Esophagus muscularis mucosa (tissue), 4 donors: ENCODE measurements around the gene UBE2L3.

Experiments
- EP300 ChIP-seq: sonication (generic); formaldehyde crosslinking; IDR thresholded peaks from one replicate; pipeline ENCODE4 v1.6.1; 2017; ENCODE audit warnings: antibody characterized with exemption
- POLR2A ChIP-seq: fragments of 450-650 bp; IDR thresholded peaks from one replicate; pipeline ENCODE4 v1.6.1; 2017; ENCODE audit warnings: antibody characterized with exemption, moderate library complexity, mild to moderate bottlenecking, low read depth
- POLR2AphosphoS5 ChIP-seq, 2 donors: sonication (generic); formaldehyde crosslinking; IDR thresholded peaks; one replicate each; pipeline ENCODE4 v1.6.1; 2017; ENCODE audit warnings: antibody characterized with exemption in 2 of 2
- TF ChIP-seq, protein P1 (sequence below), 3 experiments: fragments of 200-600 bp in 2 of 3; fragments of 450-650 bp in 1 of 3; sonication (generic) in 2 of 3; IDR thresholded peaks; one replicate each; pipeline ENCODE4 v1.5.1; 2017 to 2019; ENCODE audit warnings: antibody characterized with exemption in 3 of 3, mild to moderate bottlenecking in 2 of 3, moderate library complexity in 1 of 3

DNA sequence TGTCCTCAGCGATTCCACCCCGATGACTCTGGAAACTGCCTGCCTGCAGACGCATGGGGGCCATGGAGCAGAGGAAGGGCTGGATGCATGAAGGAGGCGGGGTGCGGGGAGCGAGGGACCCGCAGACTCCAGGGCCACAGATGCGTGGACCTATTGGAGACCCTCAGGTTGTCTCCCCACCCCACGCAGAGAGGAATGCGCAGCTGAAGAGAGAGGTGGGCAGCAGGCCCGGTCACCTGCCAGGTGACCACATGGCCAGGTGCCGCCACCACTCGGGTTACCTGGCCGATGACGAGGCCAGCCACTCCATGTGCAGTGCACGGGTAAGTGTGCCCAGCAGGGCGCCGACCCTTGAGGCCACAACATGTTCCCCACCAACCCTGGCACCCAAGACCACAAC, 65.4 kb downstream of the UBE2L3 start:
- TF ChIP-seq POLR2A (no peak), POLR2AphosphoS5 (IDR thresholded peaks at IDR 0.05) (no peak), EP300 (no peak)
- TF ChIP-seq, protein P1, sequence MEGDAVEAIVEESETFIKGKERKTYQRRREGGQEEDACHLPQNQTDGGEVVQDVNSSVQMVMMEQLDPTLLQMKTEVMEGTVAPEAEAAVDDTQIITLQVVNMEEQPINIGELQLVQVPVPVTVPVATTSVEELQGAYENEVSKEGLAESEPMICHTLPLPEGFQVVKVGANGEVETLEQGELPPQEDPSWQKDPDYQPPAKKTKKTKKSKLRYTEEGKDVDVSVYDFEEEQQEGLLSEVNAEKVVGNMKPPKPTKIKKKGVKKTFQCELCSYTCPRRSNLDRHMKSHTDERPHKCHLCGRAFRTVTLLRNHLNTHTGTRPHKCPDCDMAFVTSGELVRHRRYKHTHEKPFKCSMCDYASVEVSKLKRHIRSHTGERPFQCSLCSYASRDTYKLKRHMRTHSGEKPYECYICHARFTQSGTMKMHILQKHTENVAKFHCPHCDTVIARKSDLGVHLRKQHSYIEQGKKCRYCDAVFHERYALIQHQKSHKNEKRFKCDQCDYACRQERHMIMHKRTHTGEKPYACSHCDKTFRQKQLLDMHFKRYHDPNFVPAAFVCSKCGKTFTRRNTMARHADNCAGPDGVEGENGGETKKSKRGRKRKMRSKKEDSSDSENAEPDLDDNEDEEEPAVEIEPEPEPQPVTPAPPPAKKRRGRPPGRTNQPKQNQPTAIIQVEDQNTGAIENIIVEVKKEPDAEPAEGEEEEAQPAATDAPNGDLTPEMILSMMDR (IDR thresholded peaks at IDR 0.05), result no peak
